ENCODE measurements around the gene CDC42EP4. TPM values are rescaled to one million over a fixed set of nuclear protein-coding genes. Genes with fewer than 3 reads are reported as not detected.
A peak's percentile ranks its signal among the peaks of the same experiment; 100 is the strongest.

The CDC42EP4 gene
- total and polyA plus RNA-seq, 5 experiments from 2014 or later: 0.21 to 0.96 (median 0.50) TPM; not detected in 2

GRCh38 chr17:73350864-73351263, 39.1 kb upstream of the CDC42EP4 start:
- H3K4me1 Mint-ChIP-seq: no peaks in the 10 kb centered on the region
- POLR2A ChIA-PET: no interaction called here
- no peak for DNase-seq
- no peaks in the 10 kb centered on the region for H3K9me3 Mint-ChIP-seq
- H3K27ac Mint-ChIP-seq: peak overlapping the region in 1 of 10 donors; percentile 67
- no peaks in the 10 kb centered on the region for H3K27me3 Mint-ChIP-seq
- H3K4me3 Mint-ChIP-seq: no peak overlapping the region
- H3K36me3 Mint-ChIP-seq: peaks cover 0 to 11% (median 3%) of the 10 kb centered on the region in 3 donors
- no peak for ATAC-seq

GRCh38 chr17:73349647-73350046, 37.8 kb upstream of the CDC42EP4 start:
- H3K27ac Mint-ChIP-seq: peak overlapping the region in 1 of 10 donors; percentile 11
- ATAC-seq: no peak
- peaks cover 0 to 10% (median 3%) of the 10 kb centered on the region in 3 donors for H3K36me3 Mint-ChIP-seq
- no peak for DNase-seq
- no peaks in the 10 kb centered on the region for H3K4me1 Mint-ChIP-seq
- no peak overlapping the region for H3K4me3 Mint-ChIP-seq
- no peaks in the 10 kb centered on the region for H3K9me3 Mint-ChIP-seq
- no peaks in the 10 kb centered on the region for H3K27me3 Mint-ChIP-seq
- POLR2A ChIA-PET: no interaction called here

GRCh38 chr17:73349138-73349537, 37.3 kb upstream of the CDC42EP4 start:
- Mint-ChIP-seq H3K9me3 (no peaks in the 10 kb centered on the region), H3K36me3 (peaks cover 0 to 10% (median 3%) of the 10 kb centered on the region in 3 donors), H3K27ac (peak overlapping the region in 2 of 10 donors; percentile 43 to 53), H3K4me1 (no peaks in the 10 kb centered on the region), H3K4me3 (no peak overlapping the region), H3K27me3 (no peaks in the 10 kb centered on the region)
- ATAC-seq: no peak
- DNase-seq: no peak
- POLR2A ChIA-PET: no interaction called here

- H3K36me3 Mint-ChIP-seq: peaks cover 0 to 10% (median 3%) of the 10 kb centered on the region in 3 donors
- no peaks in the 10 kb centered on the region for H3K4me1 Mint-ChIP-seq
- no peaks in the 10 kb centered on the region for H3K27me3 Mint-ChIP-seq
- no peak for ATAC-seq
- POLR2A ChIA-PET: no interaction called here
- no peak for DNase-seq
- H3K9me3 Mint-ChIP-seq: no peaks in the 10 kb centered on the region
- H3K27ac Mint-ChIP-seq: peak overlapping the region in 2 of 10 donors; percentile 43 to 53
- peak overlapping the region in 1 of 10 donors; percentile 51 for H3K4me3 Mint-ChIP-seq
Observed at GRCh38 chr17:73348829-73349095, 37.0 kb upstream of the CDC42EP4 start.

- Mint-ChIP-seq H3K4me3 (no peak overlapping the region), H3K27me3 (no peaks in the 10 kb centered on the region), H3K4me1 (no peaks in the 10 kb centered on the region), H3K9me3 (no peaks in the 10 kb centered on the region), H3K27ac (peak overlapping the region in 2 of 10 donors; percentile 43 to 53), H3K36me3 (peaks cover 0 to 10% (median 3%) of the 10 kb centered on the region in 3 donors)
- DNase-seq: no peak
- POLR2A ChIA-PET: no interaction called here
- ATAC-seq: no peak
Observed at GRCh38 chr17:73348018-73348828, 36.4 kb upstream of the CDC42EP4 start.

- no peaks in the 10 kb centered on the region for H3K27me3 Mint-ChIP-seq
- H3K4me3 Mint-ChIP-seq: no peak overlapping the region
- no peaks in the 10 kb centered on the region for H3K9me3 Mint-ChIP-seq
- ATAC-seq: no peak
- H3K4me1 Mint-ChIP-seq: no peaks in the 10 kb centered on the region
- H3K27ac Mint-ChIP-seq: no peak overlapping the region
- no peak for DNase-seq
- POLR2A ChIA-PET: no interaction called here
- peaks cover 0 to 10% (median 3%) of the 10 kb centered on the region in 3 donors for H3K36me3 Mint-ChIP-seq
Observed at GRCh38 chr17:73347351-73347750, 35.5 kb upstream of the CDC42EP4 start.

GRCh38 chr17:73346501-73347162, 34.8 kb upstream of the CDC42EP4 start:
- Mint-ChIP-seq H3K9me3 (no peaks in the 10 kb centered on the region), H3K4me1 (no peaks in the 10 kb centered on the region), H3K27ac (peak overlapping the region in 1 of 10 donors; percentile 72), H3K36me3 (peaks cover 0 to 7% (median 3%) of the 10 kb centered on the region in 3 donors), H3K4me3 (no peak overlapping the region), H3K27me3 (no peaks in the 10 kb centered on the region)
- DNase-seq (no peak), ATAC-seq (no peak)
- POLR2A ChIA-PET: no interaction called here

GRCh38 chr17:73343739-73344454, 32.1 kb upstream of the CDC42EP4 start:
- H3K9me3 Mint-ChIP-seq: no peaks in the 10 kb centered on the region
- POLR2A ChIA-PET: no interaction called here
- H3K4me1 Mint-ChIP-seq: no peaks in the 10 kb centered on the region
- no peaks in the 10 kb centered on the region for H3K27me3 Mint-ChIP-seq
- ATAC-seq (no peak), DNase-seq (no peak)
- H3K27ac Mint-ChIP-seq: no peak overlapping the region
- no peak overlapping the region for H3K4me3 Mint-ChIP-seq
- peaks cover 0 to 3% (median 2%) of the 10 kb centered on the region in 3 donors for H3K36me3 Mint-ChIP-seq

- H3K4me3 Mint-ChIP-seq: no peak overlapping the region
- no peak for DNase-seq
- no peak for ATAC-seq
- no peaks in the 10 kb centered on the region for H3K9me3 Mint-ChIP-seq
- H3K36me3 Mint-ChIP-seq: peaks cover 0 to 3% (median 2%) of the 10 kb centered on the region in 3 donors
- H3K4me1 Mint-ChIP-seq: peaks cover 0 to 3% (median 0%) of the 10 kb centered on the region in 4 donors
- no peak overlapping the region for H3K27ac Mint-ChIP-seq
- H3K27me3 Mint-ChIP-seq: no peaks in the 10 kb centered on the region
- POLR2A ChIA-PET: no interaction called here
Observed at GRCh38 chr17:73343168-73343634, 31.4 kb upstream of the CDC42EP4 start.

- peaks cover 0 to 3% (median 2%) of the 10 kb centered on the region in 3 donors for H3K36me3 Mint-ChIP-seq
- ATAC-seq: no peak
- POLR2A ChIA-PET: no interaction called here
- DNase-seq: no peak
- no peak overlapping the region for H3K4me3 Mint-ChIP-seq
- no peak overlapping the region for H3K27ac Mint-ChIP-seq
- H3K27me3 Mint-ChIP-seq: no peaks in the 10 kb centered on the region
- no peaks in the 10 kb centered on the region for H3K9me3 Mint-ChIP-seq
- H3K4me1 Mint-ChIP-seq: peaks cover 0 to 3% (median 0%) of the 10 kb centered on the region in 4 donors
Observed at GRCh38 chr17:73342541-73343167, 30.9 kb upstream of the CDC42EP4 start.

GRCh38 chr17:73342050-73342522, 30.3 kb upstream of the CDC42EP4 start:
- H3K27me3 Mint-ChIP-seq: no peaks in the 10 kb centered on the region
- no peak for DNase-seq
- POLR2A ChIA-PET: no interaction called here
- H3K4me1 Mint-ChIP-seq: peaks cover 0 to 3% (median 0%) of the 10 kb centered on the region in 4 donors
- H3K27ac Mint-ChIP-seq: no peak overlapping the region
- H3K4me3 Mint-ChIP-seq: no peak overlapping the region
- peaks cover 0 to 3% (median 2%) of the 10 kb centered on the region in 3 donors for H3K36me3 Mint-ChIP-seq
- ATAC-seq: no peak
- no peaks in the 10 kb centered on the region for H3K9me3 Mint-ChIP-seq

- DNase-seq: no peak
- H3K36me3 Mint-ChIP-seq: peaks cover 0 to 3% (median 2%) of the 10 kb centered on the region in 3 donors
- no peak overlapping the region for H3K27ac Mint-ChIP-seq
- H3K9me3 Mint-ChIP-seq: no peaks in the 10 kb centered on the region
- H3K27me3 Mint-ChIP-seq: no peaks in the 10 kb centered on the region
- ATAC-seq: no peak
- POLR2A ChIA-PET: no interaction called here
- H3K4me1 Mint-ChIP-seq: peaks cover 0 to 3% (median 0%) of the 10 kb centered on the region in 4 donors
- H3K4me3 Mint-ChIP-seq: no peak overlapping the region
Observed at GRCh38 chr17:73341350-73342049, 29.7 kb upstream of the CDC42EP4 start.

Measured in naive thymus-derived CD8-positive, alpha-beta T cell (primary cell).